ENCODE results near the gene COL28A1.
"Not testable (repeated sequence)": the region's sequence is repeated elsewhere in the genome, so short reads cannot be mapped to it uniquely, and the experiment has no call there.

COL28A1 gene

GRCh38 chr7:7408001-7408770, 127.5 kb downstream of the COL28A1 start:
- no peak for DNase-seq

- DNase-seq, result no peak
Observed at GRCh38 chr7:7405461-7405860, 130.2 kb downstream of the COL28A1 start.

GRCh38 chr7:7399707-7400106, 136.0 kb downstream of the COL28A1 start:
- no peak for DNase-seq

GRCh38 chr7:7395785-7396184, 139.9 kb downstream of the COL28A1 start:
- DNase-seq, result no peak

GRCh38 chr7:7388164-7388563, 147.5 kb downstream of the COL28A1 start:
- not testable (repeated sequence) for DNase-seq

- DNase-seq, result no peak
Observed at GRCh38 chr7:7385421-7385820, 150.3 kb downstream of the COL28A1 start.

- no peak for DNase-seq
Observed at GRCh38 chr7:7384228-7384627, 151.4 kb downstream of the COL28A1 start.

GRCh38 chr7:7375538-7375937, 160.1 kb downstream of the COL28A1 start:
- DNase-seq, result no peak

- DNase-seq, result no peak
Observed at GRCh38 chr7:7370076-7370475, 165.6 kb downstream of the COL28A1 start.

- DNase-seq, result no peak
Observed at GRCh38 chr7:7369134-7369533, 166.5 kb downstream of the COL28A1 start.

- DNase-seq, result no peak
Observed at GRCh38 chr7:7354674-7355073, 181.0 kb downstream of the COL28A1 start.

- no peak for DNase-seq
Observed at GRCh38 chr7:7352845-7353244, 182.8 kb downstream of the COL28A1 start.

GRCh38 chr7:7351832-7352231, 183.8 kb downstream of the COL28A1 start:
- DNase-seq, result no peak

GRCh38 chr7:7351156-7351555, 184.5 kb downstream of the COL28A1 start:
- no peak for DNase-seq

- no peak for DNase-seq
Observed at GRCh38 chr7:7349156-7349555, 186.5 kb downstream of the COL28A1 start.

- DNase-seq, result no peak
Observed at GRCh38 chr7:7347045-7347444, 188.6 kb downstream of the COL28A1 start.

- no peak for DNase-seq
Observed at GRCh38 chr7:7344583-7344982, 191.1 kb downstream of the COL28A1 start.

- DNase-seq, result no peak
Observed at GRCh38 chr7:7335909-7336308, 199.8 kb downstream of the COL28A1 start.

- no peak for DNase-seq
Observed at GRCh38 chr7:7335215-7335614, 200.5 kb downstream of the COL28A1 start.

- DNase-seq, result no peak
Observed at GRCh38 chr7:7333610-7334009, 202.1 kb downstream of the COL28A1 start.

- no peak for DNase-seq
Observed at GRCh38 chr7:7331523-7331922, 204.2 kb downstream of the COL28A1 start.

- DNase-seq, result no peak
Observed at GRCh38 chr7:7330997-7331396, 204.7 kb downstream of the COL28A1 start.

- no peak for DNase-seq
Observed at GRCh38 chr7:7329326-7329725, 206.3 kb downstream of the COL28A1 start.

GRCh38 chr7:7327423-7327822, 208.2 kb downstream of the COL28A1 start:
- DNase-seq, result no peak

- no peak for DNase-seq
Observed at GRCh38 chr7:7324698-7325097, 211.0 kb downstream of the COL28A1 start.
